Astrocyte (in vitro differentiated cells and primary cell): ENCODE results near the gene RTKN2. TPM values are rescaled to one million over a fixed set of nuclear protein-coding genes. Genes with fewer than 3 reads are reported as not detected.

Experiments
- DNase-seq: peaks from one replicate; pipeline ENCODE4 v3.0.0-alpha.2; 2010; ENCODE audit warnings: low read depth
- FAIRE-seq: peaks from 2 replicates; lab custom pipeline; 2011; peaks lifted over from hg19 to GRCh38; lab: Jason Lieb, UNC
- H2AFZ ChIP-seq: 2 replicates; pipeline ENCODE4 v1.6.0; 2012; ENCODE audit warnings: low read depth, low read length, inconsistent platforms
- H3K27ac ChIP-seq: 2 replicates; pipeline ENCODE4 v1.5.1; 2011; ENCODE audit warnings: low read depth, low read length, inconsistent platforms
- H3K27me3 ChIP-seq: 2 replicates; pipeline ENCODE4 v1.6.0; 2011; ENCODE audit warnings: low read length, inconsistent platforms; ENCODE audit not compliant: insufficient read depth
- H3K36me3 ChIP-seq: 2 replicates; pipeline ENCODE4 v1.5.1; 2011; ENCODE audit warnings: low read length, inconsistent platforms; ENCODE audit not compliant: insufficient read depth
- H3K4me1 ChIP-seq: 2 replicates; pipeline ENCODE4 v1.5.1; 2011; ENCODE audit warnings: low read length, inconsistent platforms; ENCODE audit not compliant: insufficient read depth
- H3K4me2 ChIP-seq: 2 replicates; pipeline ENCODE4 v1.6.0; 2012; ENCODE audit warnings: low read length, inconsistent platforms
- H3K4me3 ChIP-seq: 2 replicates; pipeline ENCODE4 v1.5.1; 2011; ENCODE audit warnings: low read depth, mild to moderate bottlenecking, low read length, inconsistent platforms; ENCODE audit not compliant: insufficient read depth
- H3K79me2 ChIP-seq: 2 replicates; pipeline ENCODE4 v1.6.0; 2012; ENCODE audit warnings: mild to moderate bottlenecking, low read length, inconsistent platforms; ENCODE audit not compliant: insufficient read depth
- H3K9ac ChIP-seq: 2 replicates; pipeline ENCODE4 v1.6.0; 2012; ENCODE audit warnings: mild to moderate bottlenecking, low read length, inconsistent platforms
- H3K9me3 ChIP-seq: 2 replicates; pipeline ENCODE4 v1.5.1; 2012; ENCODE audit warnings: low read depth, mild to moderate bottlenecking, low read length, inconsistent platforms; ENCODE audit not compliant: insufficient read depth
- H4K20me1 ChIP-seq: 2 replicates; pipeline ENCODE4 v1.6.0; 2012; ENCODE audit warnings: low read length, inconsistent platforms; ENCODE audit not compliant: insufficient read depth
- H3K27ac Mint-ChIP-seq: one replicate; pipeline ENCODE4 v1.8.0; 2021; ENCODE audit warnings: mild to moderate bottlenecking, mixed read lengths; ENCODE audit not compliant: unreplicated experiment
- H3K27me3 Mint-ChIP-seq: one replicate; pipeline ENCODE4 v1.8.0; 2021; ENCODE audit warnings: low read depth, mixed read lengths; ENCODE audit not compliant: unreplicated experiment
- H3K36me3 Mint-ChIP-seq: one replicate; pipeline ENCODE4 v1.8.0; 2021; ENCODE audit warnings: low read depth, mixed read lengths; ENCODE audit not compliant: unreplicated experiment
- H3K4me1 Mint-ChIP-seq: one replicate; pipeline ENCODE4 v1.8.0; 2021; ENCODE audit warnings: low read depth, mixed read lengths; ENCODE audit not compliant: unreplicated experiment
- H3K4me3 Mint-ChIP-seq: one replicate; pipeline ENCODE4 v1.8.0; 2021; ENCODE audit warnings: mild to moderate bottlenecking, moderate library complexity, mixed read lengths; ENCODE audit not compliant: unreplicated experiment
- H3K9me3 Mint-ChIP-seq: one replicate; pipeline ENCODE4 v1.8.0; 2021; ENCODE audit warnings: mild to moderate bottlenecking, mixed read lengths; ENCODE audit not compliant: unreplicated experiment
- EZH2 ChIP-seq: IDR thresholded peaks from 2 replicates; pipeline ENCODE4 v1.6.1; 2012; ENCODE audit warnings: mild to moderate bottlenecking, low read length, inconsistent platforms; ENCODE audit not compliant: insufficient read depth
- total RNA-seq: library from RNA; stranded (reverse); gene quantifications from 2 replicates; pipeline ENCODE4 v1.2.1, GENCODE V29; 2021
- TF ChIP-seq, protein P1 (sequence below): IDR thresholded peaks from 2 replicates; pipeline ENCODE4 v1.5.1; 2011; ENCODE audit warnings: low read depth, mild to moderate bottlenecking, inconsistent platforms, low read length, moderate library complexity; ENCODE audit not compliant: insufficient read depth

The RTKN2 gene
- total RNA-seq, 1 donor from 2014 or later = 8.4 TPM

GRCh38 chr10:62157601-62158000, 111.0 kb downstream of the RTKN2 start:
- no peaks in the 10 kb centered on the region for H3K9me3 ChIP-seq
- Mint-ChIP-seq H3K4me3 (no peak overlapping the region), H3K27me3 (peaks cover 6% of the 10 kb centered on the region), H3K9me3 (peaks cover 2% of the 10 kb centered on the region), H3K4me1 (no peaks in the 10 kb centered on the region), H3K27ac (no peak overlapping the region), H3K36me3 (no peaks in the 10 kb centered on the region)
- H3K9ac ChIP-seq = no peak overlapping the region
- DNase-seq (no peak), FAIRE-seq (no peak)
- no peaks in the 10 kb centered on the region for H3K79me2 ChIP-seq
- H2AFZ ChIP-seq = no peak overlapping the region
- H3K4me2 ChIP-seq = no peak overlapping the region
- H3K27ac ChIP-seq = no peak overlapping the region
- H3K27me3 ChIP-seq = no peaks in the 10 kb centered on the region
- no peak for TF ChIP-seq EZH2
- TF ChIP-seq, protein P1, sequence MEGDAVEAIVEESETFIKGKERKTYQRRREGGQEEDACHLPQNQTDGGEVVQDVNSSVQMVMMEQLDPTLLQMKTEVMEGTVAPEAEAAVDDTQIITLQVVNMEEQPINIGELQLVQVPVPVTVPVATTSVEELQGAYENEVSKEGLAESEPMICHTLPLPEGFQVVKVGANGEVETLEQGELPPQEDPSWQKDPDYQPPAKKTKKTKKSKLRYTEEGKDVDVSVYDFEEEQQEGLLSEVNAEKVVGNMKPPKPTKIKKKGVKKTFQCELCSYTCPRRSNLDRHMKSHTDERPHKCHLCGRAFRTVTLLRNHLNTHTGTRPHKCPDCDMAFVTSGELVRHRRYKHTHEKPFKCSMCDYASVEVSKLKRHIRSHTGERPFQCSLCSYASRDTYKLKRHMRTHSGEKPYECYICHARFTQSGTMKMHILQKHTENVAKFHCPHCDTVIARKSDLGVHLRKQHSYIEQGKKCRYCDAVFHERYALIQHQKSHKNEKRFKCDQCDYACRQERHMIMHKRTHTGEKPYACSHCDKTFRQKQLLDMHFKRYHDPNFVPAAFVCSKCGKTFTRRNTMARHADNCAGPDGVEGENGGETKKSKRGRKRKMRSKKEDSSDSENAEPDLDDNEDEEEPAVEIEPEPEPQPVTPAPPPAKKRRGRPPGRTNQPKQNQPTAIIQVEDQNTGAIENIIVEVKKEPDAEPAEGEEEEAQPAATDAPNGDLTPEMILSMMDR = no peak
- no peak overlapping the region for H3K4me3 ChIP-seq
- H3K4me1 ChIP-seq = no peaks in the 10 kb centered on the region
- H3K36me3 ChIP-seq = no peaks in the 10 kb centered on the region
- H4K20me1 ChIP-seq = no peaks in the 10 kb centered on the region

DNA sequence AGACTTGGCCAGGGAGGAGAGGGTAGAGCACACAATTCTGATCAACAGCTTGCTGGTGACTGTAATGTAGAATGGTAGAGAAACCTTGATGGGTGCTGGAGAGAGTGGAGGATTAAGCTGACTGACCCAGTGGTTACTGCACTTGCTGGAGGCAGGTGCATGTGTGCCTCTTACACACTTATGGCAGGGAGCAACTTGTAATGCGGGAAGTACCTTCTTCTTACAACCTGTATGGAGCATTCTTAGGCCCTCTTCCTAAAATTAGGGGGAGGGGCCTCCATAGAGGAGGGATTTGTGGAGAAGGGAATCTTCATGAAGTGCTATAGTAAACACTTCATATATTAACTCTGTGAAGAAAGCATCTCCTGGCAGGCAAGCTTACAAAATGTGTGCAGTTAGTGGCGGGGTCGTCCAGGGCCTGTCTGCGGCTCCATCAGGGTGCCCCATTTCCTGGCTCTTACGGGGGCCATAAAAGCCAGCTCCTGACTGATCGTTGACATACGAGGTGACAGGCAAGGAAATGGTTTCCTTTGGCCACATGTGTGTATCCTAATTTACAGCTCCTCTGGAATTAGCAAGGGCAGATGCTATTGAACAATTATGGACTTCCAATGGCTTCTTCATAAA, 113.5 kb downstream of the RTKN2 start:
- H3K36me3 Mint-ChIP-seq = no peaks in the 10 kb centered on the region
- no peaks in the 10 kb centered on the region for H3K79me2 ChIP-seq
- DNase-seq (no peak), FAIRE-seq (no peak)
- H3K4me1 ChIP-seq = no peaks in the 10 kb centered on the region
- no peak overlapping the region for H3K27ac ChIP-seq
- no peaks in the 10 kb centered on the region for H3K9me3 ChIP-seq
- no peaks in the 10 kb centered on the region for H3K4me1 Mint-ChIP-seq
- no peak overlapping the region for H3K27ac Mint-ChIP-seq
- TF ChIP-seq, protein P1 = no peak
- TF ChIP-seq EZH2 = no peak
- no peak overlapping the region for H3K4me3 Mint-ChIP-seq
- H4K20me1 ChIP-seq = no peaks in the 10 kb centered on the region
- peaks cover 3% of the 10 kb centered on the region for H3K27me3 Mint-ChIP-seq
- no peaks in the 10 kb centered on the region for H3K36me3 ChIP-seq
- H3K4me3 ChIP-seq = no peak overlapping the region
- H2AFZ ChIP-seq = no peak overlapping the region
- no peaks in the 10 kb centered on the region for H3K27me3 ChIP-seq
- H3K9ac ChIP-seq = no peak overlapping the region
- peaks cover 2% of the 10 kb centered on the region for H3K9me3 Mint-ChIP-seq
- no peak overlapping the region for H3K4me2 ChIP-seq

- no peak for FAIRE-seq
- Mint-ChIP-seq H3K27ac (no peak overlapping the region), H3K36me3 (no peaks in the 10 kb centered on the region), H3K4me3 (no peak overlapping the region), H3K4me1 (no peaks in the 10 kb centered on the region), H3K9me3 (peaks cover 2% of the 10 kb centered on the region), H3K27me3 (peaks cover 3% of the 10 kb centered on the region)
- Histone ChIP-seq H2AFZ (no peak overlapping the region), H3K9ac (no peak overlapping the region), H3K4me1 (no peaks in the 10 kb centered on the region), H4K20me1 (no peaks in the 10 kb centered on the region), H3K27ac (no peak overlapping the region), H3K4me3 (no peak overlapping the region), H3K4me2 (no peak overlapping the region), H3K27me3 (no peaks in the 10 kb centered on the region), H3K79me2 (no peaks in the 10 kb centered on the region), H3K36me3 (no peaks in the 10 kb centered on the region), H3K9me3 (no peaks in the 10 kb centered on the region)
- DNase-seq = no peak
- TF ChIP-seq, protein P1 = no peak
- no peak for TF ChIP-seq EZH2
Observed at GRCh38 chr10:62154231-62154630, 114.4 kb downstream of the RTKN2 start.
